ENCODE data around the gene PAPSS1. TPM values are rescaled to one million over a fixed set of nuclear protein-coding genes. Genes with fewer than 3 reads are reported as not detected.

Gene PAPSS1
- total and polyA plus RNA-seq, 2 donors (not counting 3 experiments of a cell fraction or from before 2014, with no cell fraction given) = 69.6 to 77.2 TPM

DNA sequence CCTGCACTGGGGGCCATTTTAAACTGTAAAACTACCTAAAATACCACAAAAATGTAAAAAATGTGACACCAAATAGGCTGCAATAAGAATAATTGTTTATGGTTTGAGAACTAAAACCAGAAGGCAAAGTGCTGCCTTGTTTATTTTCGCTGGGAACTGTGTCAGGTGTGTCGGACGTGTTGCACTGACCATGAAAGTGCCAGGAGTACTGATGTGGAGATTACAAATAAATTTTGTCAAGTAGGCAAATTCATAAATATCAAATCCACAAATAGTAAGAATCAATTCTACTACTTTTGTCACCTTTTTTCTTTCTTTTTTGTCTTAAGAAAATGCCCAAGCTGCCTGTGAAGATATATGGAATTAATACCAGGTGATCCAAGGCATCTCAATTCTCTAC lies 37.7 kb downstream of the PAPSS1 start:
- DNase-seq (ENCODE audit: low read depth, low spot score) = no peak
- Histone ChIP-seq H3K4me2 (ENCODE audit: insufficient read depth, low read length) (no peak overlapping the region), H3K9me1 (replicated peaks; ENCODE audit: control insufficient read depth, extremely low read depth, insufficient read depth, low read length) (no peaks in the 10 kb centered on the region), H3K9ac (replicated peaks; ENCODE audit: extremely low read depth, insufficient read depth, low read length) (no peak overlapping the region), H4K20me1 (replicated peaks; ENCODE audit: control insufficient read depth, extremely low read depth, insufficient read depth, low read length) (no peaks in the 10 kb centered on the region), H3K9me3 (replicated peaks; ENCODE audit: control insufficient read depth, insufficient read depth, low read length) (no peaks in the 10 kb centered on the region), H2AFZ (ENCODE audit: low read depth, low read length) (no peak overlapping the region), H3K4me3 (replicated peaks in 1 of 3; ENCODE audit: insufficient read depth in 1 of 3, low read depth in 1 of 3, low read length in 3 of 3) (no peak overlapping the region), H3K79me2 (ENCODE audit: control insufficient read depth, insufficient read depth, low read length) (no peaks in the 10 kb centered on the region), H3K36me3 (ENCODE audit: control insufficient read depth in 2 of 2, extremely low read depth in 1 of 2, insufficient read depth in 2 of 2, low read length in 2 of 2) (peaks cover 0 to 11% of the 10 kb centered on the region in 2 experiments), H3K27ac (ENCODE audit: insufficient read depth, low read depth, low read length) (no peak overlapping the region), H3K4me1 (ENCODE audit: control insufficient read depth, extremely low read depth, insufficient read depth, low read length) (no peaks in the 10 kb centered on the region), H3K27me3 (ENCODE audit: control insufficient read depth in 2 of 2, insufficient read depth in 2 of 2, low read length in 2 of 2) (no peaks in the 10 kb centered on the region)
- intact Hi-C loops (cut with micrococcal nuclease) = no loop called here
- TF ChIP-seq POLR2A (IDR thresholded peaks at IDR 0.05; ENCODE audit: low read depth, low read length) = no peak
- no peak for TF ChIP-seq GATA2 (IDR thresholded peaks at IDR 0.05; ENCODE audit: insufficient read depth, insufficient read length, low read depth, low read length)
- TF ChIP-seq MAX (IDR thresholded peaks at IDR 0.05; ENCODE audit: insufficient read depth, insufficient read length) = no peak
- TF ChIP-seq JUN (IDR thresholded peaks at IDR 0.05; ENCODE audit: borderline replicate concordance, insufficient read depth, insufficient read length, low read depth) = no peak
- TF ChIP-seq MYC (IDR thresholded peaks at IDR 0.05; ENCODE audit: low read depth, low read length) = no peak
- no peak for TF ChIP-seq FOS (IDR thresholded peaks at IDR 0.05; ENCODE audit: borderline replicate concordance, insufficient read depth, low read length)
- TF ChIP-seq POLR2AphosphoS5 (IDR thresholded peaks at IDR 0.05; ENCODE audit: insufficient read depth, low read depth, low read length) = no peak
- no peak for TF ChIP-seq CTCF (IDR thresholded peaks at IDR 0.05; ENCODE audit: extremely low read depth in 1 of 2, insufficient read depth in 1 of 2, low read depth in 1 of 2, low read length in 2 of 2)
- dilution Hi-C loops (cut with MboI; ENCODE audit: extremely low pct_ligation_motif_present, low sequenced_read_pairs) = no loop called here
- no TSS peak for BruUV-seq (replicated peaks)
- FAIRE-seq = no peak
- ChIA-PET CTCF (no interaction called here), POLR2A (no interaction called here)
